GM21619 (cell line): Measurements from ENCODE around the gene CNTLN.

Experiments used
- ATAC-seq: cut with Tn5 transposase; IDR thresholded peaks from one replicate; pipeline ENCODE4 v1.9.1; 2021; ENCODE audit not compliant: unreplicated experiment

Gene CNTLN, protein sequence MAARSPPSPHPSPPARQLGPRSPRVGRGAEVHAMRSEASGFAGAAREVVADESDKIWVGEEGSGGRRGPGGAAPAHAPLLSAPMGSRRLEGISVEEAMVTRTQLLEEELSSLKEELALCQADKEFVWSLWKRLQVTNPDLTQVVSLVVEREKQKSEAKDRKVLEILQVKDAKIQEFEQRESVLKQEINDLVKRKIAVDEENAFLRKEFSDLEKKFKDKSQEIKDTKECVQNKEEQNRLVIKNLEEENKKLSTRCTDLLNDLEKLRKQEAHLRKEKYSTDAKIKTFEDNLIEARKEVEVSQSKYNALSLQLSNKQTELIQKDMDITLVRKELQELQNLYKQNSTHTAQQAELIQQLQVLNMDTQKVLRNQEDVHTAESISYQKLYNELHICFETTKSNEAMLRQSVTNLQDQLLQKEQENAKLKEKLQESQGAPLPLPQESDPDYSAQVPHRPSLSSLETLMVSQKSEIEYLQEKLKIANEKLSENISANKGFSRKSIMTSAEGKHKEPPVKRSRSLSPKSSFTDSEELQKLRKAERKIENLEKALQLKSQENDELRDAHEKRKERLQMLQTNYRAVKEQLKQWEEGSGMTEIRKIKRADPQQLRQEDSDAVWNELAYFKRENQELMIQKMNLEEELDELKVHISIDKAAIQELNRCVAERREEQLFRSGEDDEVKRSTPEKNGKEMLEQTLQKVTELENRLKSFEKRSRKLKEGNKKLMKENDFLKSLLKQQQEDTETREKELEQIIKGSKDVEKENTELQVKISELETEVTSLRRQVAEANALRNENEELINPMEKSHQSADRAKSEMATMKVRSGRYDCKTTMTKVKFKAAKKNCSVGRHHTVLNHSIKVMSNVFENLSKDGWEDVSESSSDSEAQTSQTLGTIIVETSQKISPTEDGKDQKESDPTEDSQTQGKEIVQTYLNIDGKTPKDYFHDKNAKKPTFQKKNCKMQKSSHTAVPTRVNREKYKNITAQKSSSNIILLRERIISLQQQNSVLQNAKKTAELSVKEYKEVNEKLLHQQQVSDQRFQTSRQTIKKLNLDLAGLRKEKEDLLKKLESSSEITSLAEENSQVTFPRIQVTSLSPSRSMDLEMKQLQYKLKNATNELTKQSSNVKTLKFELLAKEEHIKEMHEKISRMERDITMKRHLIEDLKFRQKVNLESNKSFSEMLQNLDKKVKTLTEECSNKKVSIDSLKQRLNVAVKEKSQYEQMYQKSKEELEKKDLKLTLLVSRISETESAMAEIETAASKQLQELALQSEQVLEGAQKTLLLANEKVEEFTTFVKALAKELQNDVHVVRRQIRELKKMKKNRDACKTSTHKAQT (N-terminal part only)

DNA sequence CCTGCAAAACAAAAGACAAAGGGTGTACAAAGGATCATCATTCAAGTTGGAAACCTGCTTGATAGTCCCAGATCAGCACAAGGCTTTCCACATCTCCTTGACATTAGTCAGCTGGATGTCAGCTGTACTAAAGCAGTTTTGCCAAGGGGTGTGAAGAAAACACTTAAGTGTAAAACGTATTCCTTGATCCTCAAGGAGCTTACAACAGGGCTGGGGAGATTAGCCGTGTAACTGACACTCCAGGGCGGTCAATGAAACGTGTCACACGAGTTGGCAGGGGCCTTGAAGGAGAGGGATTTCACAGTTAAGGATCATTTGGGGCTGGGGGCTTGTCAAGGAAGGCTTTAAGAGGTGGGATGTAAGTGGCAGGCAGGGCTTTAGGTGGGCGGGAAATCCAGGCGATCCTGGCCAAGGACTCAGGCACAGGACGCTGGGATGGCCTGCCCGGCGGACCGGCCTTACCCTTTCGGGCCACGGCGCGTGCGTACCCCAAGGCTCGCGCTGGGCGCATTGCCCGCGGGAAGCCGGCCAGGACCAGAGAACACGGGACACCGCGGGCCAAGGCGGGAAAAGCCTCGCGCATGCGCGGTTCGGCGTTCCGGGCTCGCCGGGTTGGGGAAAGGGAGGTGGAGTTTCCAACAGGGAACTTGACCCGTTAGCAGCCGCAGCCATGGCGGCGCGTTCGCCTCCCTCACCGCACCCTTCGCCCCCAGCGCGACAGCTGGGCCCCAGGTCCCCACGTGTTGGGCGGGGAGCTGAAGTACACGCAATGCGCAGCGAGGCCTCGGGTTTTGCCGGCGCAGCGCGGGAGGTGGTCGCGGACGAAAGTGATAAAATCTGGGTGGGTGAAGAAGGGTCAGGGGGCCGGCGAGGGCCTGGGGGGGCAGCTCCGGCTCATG is at the start of gene CNTLN:
Gene CNTLN (plus strand): TSS at position 645 of the 899 bp plus-strand sequence. CDS start 26 bp downstream, at position 671.
- ATAC-seq, result peak; percentile 66

GRCh38 chr9:17088566-17088965 is 46.3 kb upstream of the CNTLN start:
- no peak for ATAC-seq

DNA sequence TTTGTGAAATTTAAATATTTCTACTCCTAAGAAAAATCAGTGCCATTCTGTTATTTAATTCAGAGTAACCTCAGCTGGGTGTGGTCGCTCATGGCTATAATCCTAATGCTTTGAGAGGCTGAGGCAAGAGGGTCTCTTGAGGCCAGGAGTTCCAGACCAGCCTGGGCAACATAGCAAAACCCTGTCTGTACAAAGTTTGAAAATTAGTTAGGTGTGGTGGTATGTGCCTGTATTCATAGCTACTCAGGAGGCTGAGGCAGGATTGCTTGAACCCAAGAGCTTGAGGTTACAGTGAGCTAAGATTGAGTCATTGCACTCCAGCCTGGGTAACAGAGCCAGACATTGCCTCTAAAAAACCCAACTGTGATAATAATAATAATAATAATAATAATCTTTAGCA is 44.8 kb upstream of the CNTLN start:
- ATAC-seq, result no peak

- no peak for ATAC-seq
Measured at GRCh38 chr9:17116400-17116837, 18.4 kb upstream of the CNTLN start.

GRCh38 chr9:17117372-17117771 is 17.5 kb upstream of the CNTLN start:
- ATAC-seq, result no peak

DNA sequence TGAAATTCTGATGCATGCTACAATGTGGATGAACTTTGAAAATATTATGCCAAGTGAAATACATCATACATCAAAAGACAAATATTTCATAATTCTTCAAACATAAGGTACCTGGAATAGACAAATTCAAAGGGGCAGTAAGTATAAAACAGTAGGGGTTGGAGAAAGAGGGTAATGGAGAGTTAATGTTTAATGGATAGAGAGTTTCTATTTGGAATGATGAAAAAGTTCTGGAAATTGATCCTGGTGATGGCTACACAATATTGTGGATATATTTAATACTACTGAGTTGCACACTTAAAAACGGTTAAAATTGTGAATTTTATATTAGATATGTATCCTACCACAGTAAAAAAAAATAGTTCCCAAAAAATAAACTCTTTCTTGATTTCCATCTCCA is 14.6 kb upstream of the CNTLN start:
- ATAC-seq, result no peak

GRCh38 chr9:17121264-17121663 is 13.6 kb upstream of the CNTLN start:
- no peak for ATAC-seq

DNA sequence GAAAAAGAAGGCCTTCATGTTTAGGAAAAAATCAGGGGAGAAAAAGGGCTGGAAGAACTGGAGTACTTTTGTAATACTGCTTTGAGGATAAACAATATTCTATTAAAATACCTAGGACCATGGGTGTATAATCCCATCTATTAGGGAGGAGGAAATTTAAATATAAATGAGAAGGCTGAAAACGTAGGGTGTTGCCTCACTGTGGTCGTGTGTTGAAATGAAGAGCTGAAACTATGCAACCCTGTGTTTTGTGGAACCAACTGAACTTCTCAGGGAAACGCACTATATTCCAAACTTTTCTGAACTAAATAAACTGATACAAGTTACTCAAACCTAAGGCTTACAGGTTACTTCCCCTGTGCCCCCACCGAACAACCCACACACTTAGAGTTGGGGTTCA is 4.5 kb upstream of the CNTLN start:
- no peak for ATAC-seq

GRCh38 chr9:17130725-17131124 is 4.1 kb upstream of the CNTLN start:
- no peak for ATAC-seq

- ATAC-seq, result no peak
Measured at GRCh38 chr9:17131494-17131893, 3.3 kb upstream of the CNTLN start.

DNA sequence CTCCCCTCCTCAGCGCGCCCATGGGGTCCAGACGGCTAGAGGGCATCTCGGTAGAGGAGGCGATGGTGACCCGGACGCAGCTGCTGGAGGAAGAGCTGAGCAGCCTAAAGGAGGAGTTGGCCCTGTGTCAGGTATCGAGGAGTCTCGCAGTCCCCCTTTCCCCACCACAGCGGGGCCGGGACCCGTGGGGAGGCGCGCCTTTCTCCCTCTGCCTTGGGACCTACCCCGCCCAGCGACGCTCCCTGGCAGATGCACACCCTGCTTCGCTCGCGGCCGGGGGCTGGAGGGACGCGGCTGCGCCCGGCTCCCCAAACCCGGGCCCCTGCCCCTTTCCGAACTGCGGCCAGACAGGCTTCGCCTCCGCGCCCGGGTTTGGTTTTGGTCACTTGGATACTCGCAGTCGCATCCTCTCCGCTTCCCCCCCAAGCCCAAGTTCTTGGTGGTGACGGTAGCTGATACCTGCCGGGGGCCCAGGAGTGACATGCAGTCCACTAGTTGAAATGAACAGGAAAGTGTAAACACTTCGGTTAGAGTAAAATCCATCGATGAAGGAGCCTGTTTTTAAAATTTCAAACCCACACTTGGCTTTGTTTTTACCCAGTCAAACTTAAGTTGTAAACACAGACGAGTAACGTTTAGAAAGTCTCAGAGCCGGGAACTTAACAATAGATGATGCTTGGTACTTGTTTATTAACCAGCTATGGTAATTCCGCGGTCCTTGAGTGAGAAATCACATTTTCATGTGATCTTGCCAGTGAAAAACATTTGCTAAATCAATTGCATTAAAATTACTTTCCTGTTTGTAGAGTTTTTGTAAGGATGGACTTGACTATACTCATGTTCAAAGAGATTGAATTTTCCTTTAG is 688 bp downstream of the CNTLN start:
- peak; percentile 37 for ATAC-seq

DNA sequence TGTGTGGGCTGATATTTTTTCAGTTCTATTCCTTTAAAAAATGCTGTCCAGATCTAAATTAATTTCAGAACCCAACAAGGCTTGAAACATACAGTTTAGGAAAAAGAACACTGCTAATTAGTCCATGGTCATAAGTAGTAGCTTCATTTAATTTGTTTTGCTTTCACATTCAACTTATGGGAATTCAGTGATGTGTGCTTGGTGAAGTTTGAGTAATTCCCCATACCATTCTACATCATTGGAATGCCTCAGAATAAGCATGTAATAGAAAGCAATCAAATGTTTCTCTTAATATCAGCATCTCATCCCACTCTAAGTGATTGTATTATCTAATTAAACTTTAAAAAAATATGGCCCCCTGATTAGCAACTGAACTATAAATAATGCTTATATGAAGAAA is 2.7 kb downstream of the CNTLN start:
- ATAC-seq, result no peak

GRCh38 chr9:17138503-17138902 is 3.7 kb downstream of the CNTLN start:
- no peak for ATAC-seq

- ATAC-seq, result no peak
Measured at GRCh38 chr9:17140418-17140817, 5.6 kb downstream of the CNTLN start.

DNA sequence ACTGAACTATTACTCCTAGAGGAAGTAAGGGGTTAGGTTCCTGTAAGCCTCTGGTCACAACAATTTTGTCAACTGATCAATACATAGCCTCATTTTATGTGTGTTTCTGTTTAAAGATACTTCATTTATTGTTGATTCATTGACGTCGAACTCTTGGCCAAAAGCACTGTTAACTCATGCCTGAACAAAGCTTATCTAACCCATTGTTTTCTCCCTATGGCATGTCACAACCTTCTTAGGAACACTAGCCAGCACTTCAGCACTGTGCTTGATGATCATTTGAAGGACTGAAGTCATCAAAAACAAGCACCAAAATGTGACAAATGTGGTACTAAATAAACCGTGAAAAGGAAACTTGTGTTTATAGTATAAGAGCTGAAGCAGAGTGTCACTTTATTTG is 13.5 kb downstream of the CNTLN start:
- no peak for ATAC-seq

DNA sequence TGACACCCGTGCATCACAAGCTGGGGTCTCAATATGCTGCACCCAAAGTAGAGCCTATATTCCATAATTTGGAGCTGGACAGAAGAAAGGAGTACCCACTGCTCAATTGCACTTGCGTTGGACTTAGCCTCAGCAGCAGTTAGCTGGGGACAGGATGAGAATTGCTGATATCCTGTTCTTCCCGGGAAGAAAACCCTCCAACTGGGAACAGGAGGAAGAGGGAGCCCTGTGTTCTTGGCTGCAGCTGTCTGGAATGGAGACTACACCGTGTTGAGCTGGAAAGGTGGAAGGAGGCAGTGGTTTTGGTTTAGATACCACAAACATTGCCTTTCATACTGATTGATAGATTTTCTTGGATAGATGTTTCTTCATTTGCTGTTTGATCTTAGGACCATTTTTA is 24.6 kb downstream of the CNTLN start:
- ATAC-seq, result no peak

GRCh38 chr9:17160327-17160726 is 25.5 kb downstream of the CNTLN start:
- ATAC-seq, result no peak

GRCh38 chr9:17165764-17166163 is 30.9 kb downstream of the CNTLN start:
- ATAC-seq, result no peak

- no peak for ATAC-seq
Measured at GRCh38 chr9:17166346-17166745, 31.5 kb downstream of the CNTLN start.
